Activated CD8-positive, alpha-beta T cell treated with anti-CD3 and anti-CD28 coated beads, Interleukin-2, amount 10 ng/mL, durations not matched to agents 7 days and 5 days (primary cell): ENCODE data around the gene DENND4C. TPM values are rescaled to one million over a fixed set of nuclear protein-coding genes. Genes with fewer than 3 reads are reported as not detected.
"Not testable (repeated sequence)": the region's sequence is repeated elsewhere in the genome, so short reads cannot be mapped to it uniquely, and the experiment has no call there.

ENCODE experiments used
- ATAC-seq: fragments of 150-1000 bp; cut with Tn5 transposase; one replicate; pipeline ENCODE4 v1.10.0; 2021; ENCODE audit warnings: moderate library complexity
- CTCF ChIA-PET: fragments of 350-600 bp; sonication (Branson Sonifier 250); formaldehyde crosslinking; loops from one replicate; lab custom pipeline; 2021; ENCODE audit warnings: antibody characterized with exemption; lab: Charles Lee
- POLR2A ChIA-PET: fragments of 350-600 bp; sonication (Branson Sonifier 250); formaldehyde crosslinking; loops from one replicate; lab custom pipeline; 2021; ENCODE audit warnings: antibody characterized with exemption; lab: Charles Lee
- DNase-seq: peaks from one replicate; pipeline ENCODE4 v3.0.0-alpha.2; 2020
- H3K27ac Mint-ChIP-seq: one replicate; pipeline ENCODE4 v1.8.0; 2021; ENCODE audit warnings: mild to moderate bottlenecking, mixed read lengths
- H3K27me3 Mint-ChIP-seq: one replicate; pipeline ENCODE4 v1.8.0; 2021; ENCODE audit warnings: low read depth, mixed read lengths
- H3K36me3 Mint-ChIP-seq: one replicate; pipeline ENCODE4 v1.8.0; 2021; ENCODE audit warnings: low read depth, mixed read lengths
- H3K4me1 Mint-ChIP-seq: one replicate; pipeline ENCODE4 v1.8.0; 2021; ENCODE audit warnings: low read depth, mixed read lengths
- H3K4me3 Mint-ChIP-seq: one replicate; pipeline ENCODE4 v1.8.0; 2021; ENCODE audit warnings: mild to moderate bottlenecking, mixed read lengths
- H3K9me3 Mint-ChIP-seq: one replicate; pipeline ENCODE4 v1.8.0; 2022; ENCODE audit warnings: mixed read lengths; ENCODE audit not compliant: insufficient read depth
- total RNA-seq, 2 experiments: library from RNA; stranded (reverse); gene quantifications; one replicate each; pipeline ENCODE4 v1.2.3, GENCODE V29; 2021

Gene DENND4C
- total RNA-seq, 2 experiments from 2014 or later: 29.6 to 35.3 TPM

- peak overlapping the region; percentile 97 for H3K4me3 Mint-ChIP-seq
- peaks cover 42% of the 10 kb centered on the region for H3K4me1 Mint-ChIP-seq
- H3K27ac Mint-ChIP-seq: peak overlapping the region; percentile 23
- H3K9me3 Mint-ChIP-seq: no peaks in the 10 kb centered on the region
- no peak for ATAC-seq
- CTCF ChIA-PET: interaction anchor here (1.1 to 1.6 kb wide), 3 partner anchors 77 to 88 kb away, joined by 3 to 5 read pairs (median 4); no protein-coding TSS in a partner anchor
- DNase-seq: no peak
- POLR2A ChIA-PET: no interaction called here
- H3K27me3 Mint-ChIP-seq: no peaks in the 10 kb centered on the region
- H3K36me3 Mint-ChIP-seq: peaks cover 76% of the 10 kb centered on the region
Measured at GRCh38 chr9:19376931-19377330, 146.4 kb downstream of the DENND4C start.

GRCh38 chr9:19378164-19378563 lies 147.7 kb downstream of the DENND4C start:
- DNase-seq: no peak
- H3K27me3 Mint-ChIP-seq: no peaks in the 10 kb centered on the region
- peak overlapping the region; percentile 97 for H3K4me3 Mint-ChIP-seq
- H3K9me3 Mint-ChIP-seq: no peaks in the 10 kb centered on the region
- POLR2A ChIA-PET: no interaction called here
- peaks cover 73% of the 10 kb centered on the region for H3K36me3 Mint-ChIP-seq
- H3K4me1 Mint-ChIP-seq: peaks cover 46% of the 10 kb centered on the region
- CTCF ChIA-PET: interaction anchor here (1.3 kb wide), 1 partner anchor 79 kb away, joined by 4 read pairs; no protein-coding TSS in a partner anchor
- H3K27ac Mint-ChIP-seq: peak overlapping the region; percentile 59
- ATAC-seq: no peak

- Mint-ChIP-seq H3K36me3 (peaks cover 68% of the 10 kb centered on the region), H3K9me3 (no peaks in the 10 kb centered on the region), H3K4me1 (peaks cover 46% of the 10 kb centered on the region), H3K4me3 (peak overlapping the region; percentile 97), H3K27ac (peak overlapping the region; percentile 98), H3K27me3 (no peaks in the 10 kb centered on the region)
- ChIA-PET POLR2A (interaction anchor here (2.1 kb wide), 1 partner anchor 329 kb away, joined by 17 read pairs; the partner anchor contains the start of gene RRAGA), CTCF (interaction anchor here (1.4 kb wide), 1 partner anchor 86 kb away, joined by 4 read pairs; no protein-coding TSS in a partner anchor)
- no peak for ATAC-seq
- DNase-seq: no peak
Measured at GRCh38 chr9:19378647-19379046, 148.2 kb downstream of the DENND4C start.

- Mint-ChIP-seq H3K27ac (peak overlapping the region; percentile 98), H3K4me3 (peak overlapping the region; percentile 97), H3K4me1 (peaks cover 46% of the 10 kb centered on the region), H3K36me3 (peaks cover 62% of the 10 kb centered on the region), H3K9me3 (no peaks in the 10 kb centered on the region), H3K27me3 (no peaks in the 10 kb centered on the region)
- CTCF ChIA-PET: interaction anchor here (0.6 to 1.5 kb wide), 3 partner anchors 85 to 294 kb away, joined by 3 to 4 read pairs (median 3); no protein-coding TSS in a partner anchor
- POLR2A ChIA-PET: interaction anchor here (0.6 to 2.1 kb wide), 16 partner anchors 8 to 830 kb away, joined by 3 to 17 read pairs (median 5); partner anchors contain the start of genes ACER2 and RRAGA
- DNase-seq (no peak), ATAC-seq (no peak)
Measured at GRCh38 chr9:19379283-19379682, 148.8 kb downstream of the DENND4C start.

GRCh38 chr9:19379697-19380046 lies 149.2 kb downstream of the DENND4C start:
- Mint-ChIP-seq H3K9me3 (no peaks in the 10 kb centered on the region), H3K27ac (peak overlapping the region; percentile 98), H3K36me3 (peaks cover 58% of the 10 kb centered on the region), H3K4me1 (peaks cover 46% of the 10 kb centered on the region), H3K4me3 (peak overlapping the region; percentile 97), H3K27me3 (no peaks in the 10 kb centered on the region)
- POLR2A ChIA-PET: interaction anchor here (0.6 to 2.1 kb wide), 24 partner anchors 9 to 830 kb away, joined by 3 to 17 read pairs (median 4); partner anchors contain the start of genes ACER2 and RRAGA
- ATAC-seq (peak; percentile 50), DNase-seq (peak; percentile 53)
- CTCF ChIA-PET: interaction anchor here (0.6 to 1.5 kb wide), 4 partner anchors 42 to 294 kb away, joined by 3 to 4 read pairs (median 3); no protein-coding TSS in a partner anchor

- Mint-ChIP-seq H3K4me1 (peaks cover 43% of the 10 kb centered on the region), H3K36me3 (peaks cover 49% of the 10 kb centered on the region), H3K27me3 (no peaks in the 10 kb centered on the region), H3K27ac (peak overlapping the region; percentile 98), H3K9me3 (no peaks in the 10 kb centered on the region), H3K4me3 (peak overlapping the region; percentile 97)
- ChIA-PET POLR2A (interaction anchor here (0.6 to 2.1 kb wide), 15 partner anchors 10 to 332 kb away, joined by 3 to 17 read pairs (median 4); partner anchors contain the start of genes ACER2 and RRAGA), CTCF (interaction anchor here (1.3 to 1.5 kb wide), 2 partner anchors 41 to 295 kb away, joined by 3 read pairs; no protein-coding TSS in a partner anchor)
- DNase-seq (no peak), ATAC-seq (no peak)
Measured at GRCh38 chr9:19380826-19381075, 150.3 kb downstream of the DENND4C start.

GRCh38 chr9:19381656-19382055 lies 151.2 kb downstream of the DENND4C start:
- Mint-ChIP-seq H3K27me3 (no peaks in the 10 kb centered on the region), H3K4me1 (peaks cover 39% of the 10 kb centered on the region), H3K9me3 (no peaks in the 10 kb centered on the region), H3K27ac (no peak overlapping the region), H3K36me3 (peaks cover 41% of the 10 kb centered on the region), H3K4me3 (no peak overlapping the region)
- ChIA-PET POLR2A (no interaction called here), CTCF (no interaction called here)
- no peak for ATAC-seq
- DNase-seq: no peak

GRCh38 chr9:19385212-19385611 lies 154.7 kb downstream of the DENND4C start:
- POLR2A ChIA-PET, H3K36me3 Mint-ChIP-seq, H3K4me3 Mint-ChIP-seq, DNase-seq, ATAC-seq, H3K9me3 Mint-ChIP-seq, H3K27me3 Mint-ChIP-seq, H3K27ac Mint-ChIP-seq: not testable (repeated sequence)
- peaks cover 19% of the 10 kb centered on the region for H3K4me1 Mint-ChIP-seq
- CTCF ChIA-PET: interaction anchor here (1.2 kb wide), 1 partner anchor 80 kb away, joined by 6 read pairs; no protein-coding TSS in a partner anchor

GRCh38 chr9:19385786-19386501 lies 155.5 kb downstream of the DENND4C start:
- H3K4me3 Mint-ChIP-seq: no peak overlapping the region
- no peaks in the 10 kb centered on the region for H3K9me3 Mint-ChIP-seq
- peaks cover 17% of the 10 kb centered on the region for H3K4me1 Mint-ChIP-seq
- ATAC-seq: no peak
- CTCF ChIA-PET: no interaction called here
- H3K36me3 Mint-ChIP-seq: peaks cover 3% of the 10 kb centered on the region
- POLR2A ChIA-PET: no interaction called here
- DNase-seq: no peak
- H3K27me3 Mint-ChIP-seq: peaks cover 9% of the 10 kb centered on the region
- no peak overlapping the region for H3K27ac Mint-ChIP-seq

- Mint-ChIP-seq H3K4me1 (peaks cover 11% of the 10 kb centered on the region), H3K27ac (no peak overlapping the region), H3K36me3 (no peaks in the 10 kb centered on the region), H3K27me3 (peaks cover 10% of the 10 kb centered on the region), H3K9me3 (no peaks in the 10 kb centered on the region), H3K4me3 (no peak overlapping the region)
- ATAC-seq (no peak), DNase-seq (no peak)
- POLR2A ChIA-PET: no interaction called here
- CTCF ChIA-PET: no interaction called here
Measured at GRCh38 chr9:19386502-19387044, 156.1 kb downstream of the DENND4C start.

GRCh38 chr9:19387317-19387716 lies 156.8 kb downstream of the DENND4C start:
- H3K36me3 Mint-ChIP-seq: no peaks in the 10 kb centered on the region
- ChIA-PET CTCF (no interaction called here), POLR2A (no interaction called here)
- no peaks in the 10 kb centered on the region for H3K9me3 Mint-ChIP-seq
- peaks cover 6% of the 10 kb centered on the region for H3K4me1 Mint-ChIP-seq
- DNase-seq (no peak), ATAC-seq (no peak)
- peaks cover 10% of the 10 kb centered on the region for H3K27me3 Mint-ChIP-seq
- no peak overlapping the region for H3K4me3 Mint-ChIP-seq
- no peak overlapping the region for H3K27ac Mint-ChIP-seq

- DNase-seq, H3K36me3 Mint-ChIP-seq, H3K4me3 Mint-ChIP-seq, ATAC-seq, H3K27ac Mint-ChIP-seq, H3K9me3 Mint-ChIP-seq, POLR2A ChIA-PET, H3K4me1 Mint-ChIP-seq: not testable (repeated sequence)
- CTCF ChIA-PET: interaction anchor here (1.9 kb wide), 1 partner anchor 75 kb away, joined by 13 read pairs; no protein-coding TSS in a partner anchor
- peaks cover 10% of the 10 kb centered on the region for H3K27me3 Mint-ChIP-seq
Measured at GRCh38 chr9:19389539-19389938, 159.0 kb downstream of the DENND4C start.
